Measurements from ENCODE around the gene IFT122.
"Not testable (repeated sequence)": the region's sequence is repeated elsewhere in the genome, so short reads cannot be mapped to it uniquely, and the experiment has no call there.

Gene IFT122

GRCh38 chr3:129490273-129490675 lies 50.2 kb downstream of the IFT122 start:
- Histone ChIP-seq H3K4me1 (ENCODE audit: control insufficient read depth, insufficient read depth, low read length) (peaks cover 59% of the 10 kb centered on the region), H3K9me3 (replicated peaks; ENCODE audit: low read length) (no peaks in the 10 kb centered on the region), H3K36me3 (ENCODE audit: insufficient read depth, low read length) (no peaks in the 10 kb centered on the region), H3K27me3 (ENCODE audit: control insufficient read depth, insufficient read depth, low read length) (no peaks in the 10 kb centered on the region), H3K9ac (ENCODE audit: low read depth, low read length) (peak overlapping the region; percentile 59), H3K4me3 (ENCODE audit: low read length) (no peak overlapping the region), H3K4me2 (ENCODE audit: low read length) (no peak overlapping the region)

DNA sequence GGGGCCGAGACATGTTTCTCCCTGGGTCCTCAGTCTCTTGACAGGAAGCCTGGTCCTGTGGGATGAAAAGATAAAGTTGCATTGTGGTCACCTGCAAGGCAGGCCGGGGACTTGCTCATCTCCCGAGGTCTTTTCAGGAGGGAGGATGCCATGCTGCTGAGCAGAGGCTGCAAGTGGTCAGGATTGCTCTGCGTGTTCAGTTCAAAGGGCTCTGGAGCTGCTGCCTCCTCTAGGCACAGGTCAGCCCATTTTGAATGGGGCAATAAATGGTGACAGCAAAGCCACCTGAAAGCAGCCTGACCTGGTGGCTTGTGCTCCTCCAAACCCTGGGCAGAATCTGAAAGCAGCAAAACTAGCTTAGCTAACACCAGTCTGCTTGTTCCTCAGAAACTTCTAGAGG lies 51.1 kb downstream of the IFT122 start:
- not testable (repeated sequence) for H3K9me3 ChIP-seq (replicated peaks; ENCODE audit: low read length); H3K27me3 ChIP-seq (ENCODE audit: control insufficient read depth, insufficient read depth, low read length); H3K36me3 ChIP-seq (ENCODE audit: insufficient read depth, low read length); H3K4me2 ChIP-seq (ENCODE audit: low read length); H3K4me3 ChIP-seq (ENCODE audit: low read length)
- H3K4me1 ChIP-seq (ENCODE audit: control insufficient read depth, insufficient read depth, low read length), result peaks cover 55% of the 10 kb centered on the region
- H3K9ac ChIP-seq (ENCODE audit: low read depth, low read length), result peak overlapping the region; percentile 59

DNA sequence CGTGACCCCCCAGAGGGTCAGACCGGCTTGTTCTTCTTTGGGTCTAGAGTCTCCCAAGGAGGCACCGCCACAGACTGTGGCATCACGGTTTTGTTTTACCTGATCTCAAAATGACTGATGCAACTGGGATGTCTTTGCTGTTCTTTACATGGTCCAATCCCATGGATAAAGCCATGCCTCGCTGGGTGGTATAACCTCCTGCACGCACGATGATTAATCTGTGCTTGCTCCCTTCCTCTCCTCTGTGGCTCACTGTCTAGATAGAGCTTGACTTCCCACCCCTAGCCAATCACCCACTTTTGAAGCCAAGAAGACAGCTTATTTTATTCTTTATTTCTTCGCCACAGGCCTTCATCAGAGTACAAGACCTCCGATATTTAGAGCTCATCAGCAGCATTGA lies 51.8 kb downstream of the IFT122 start:
- H3K9ac ChIP-seq (ENCODE audit: low read depth, low read length), result peak overlapping the region; percentile 53
- H3K4me2 ChIP-seq (ENCODE audit: low read length), result no peak overlapping the region
- H3K27me3 ChIP-seq (ENCODE audit: control insufficient read depth, insufficient read depth, low read length), result no peaks in the 10 kb centered on the region
- peaks cover 48% of the 10 kb centered on the region for H3K4me1 ChIP-seq (ENCODE audit: control insufficient read depth, insufficient read depth, low read length)
- no peaks in the 10 kb centered on the region for H3K9me3 ChIP-seq (replicated peaks; ENCODE audit: low read length)
- H3K4me3 ChIP-seq (ENCODE audit: low read length), result no peak overlapping the region
- H3K36me3 ChIP-seq (ENCODE audit: insufficient read depth, low read length), result peaks cover 2% of the 10 kb centered on the region

GRCh38 chr3:129492691-129493090 lies 52.7 kb downstream of the IFT122 start:
- no peaks in the 10 kb centered on the region for H3K27me3 ChIP-seq (ENCODE audit: control insufficient read depth, insufficient read depth, low read length)
- peaks cover 2% of the 10 kb centered on the region for H3K36me3 ChIP-seq (ENCODE audit: insufficient read depth, low read length)
- H3K9me3 ChIP-seq (replicated peaks; ENCODE audit: low read length), result no peaks in the 10 kb centered on the region

DNA sequence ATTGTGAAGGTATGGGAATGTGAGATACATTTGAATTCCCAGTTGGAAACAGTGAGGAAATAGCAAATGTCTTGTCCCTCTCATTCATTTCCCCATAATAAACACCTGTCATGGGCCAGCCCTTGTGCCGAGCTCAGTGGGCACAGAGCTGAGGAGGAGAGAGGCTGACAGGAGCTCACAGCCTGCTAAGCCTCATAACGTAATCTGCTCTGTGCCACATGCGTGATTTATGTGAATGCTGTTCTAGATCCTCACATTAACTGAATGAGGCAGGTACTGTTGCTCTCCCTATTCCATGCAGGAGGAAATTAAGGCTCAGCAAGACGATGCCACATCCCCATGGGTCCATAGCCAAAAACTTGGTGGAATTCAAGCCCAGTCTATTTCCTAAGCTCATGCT lies 53.2 kb downstream of the IFT122 start:
- H3K4me3 ChIP-seq (ENCODE audit: low read length), result no peak overlapping the region
- no peaks in the 10 kb centered on the region for H3K27me3 ChIP-seq (ENCODE audit: control insufficient read depth, insufficient read depth, low read length)
- peaks cover 40% of the 10 kb centered on the region for H3K4me1 ChIP-seq (ENCODE audit: control insufficient read depth, insufficient read depth, low read length)
- H3K36me3 ChIP-seq (ENCODE audit: insufficient read depth, low read length), result peaks cover 2% of the 10 kb centered on the region
- H3K9ac ChIP-seq (ENCODE audit: low read depth, low read length), result no peak overlapping the region
- no peaks in the 10 kb centered on the region for H3K9me3 ChIP-seq (replicated peaks; ENCODE audit: low read length)
- no peak overlapping the region for H3K4me2 ChIP-seq (ENCODE audit: low read length)

More at GRCh38 chr3:129492691-129493090, 52.7 kb downstream of the IFT122 start:
- no peak overlapping the region for H3K4me3 ChIP-seq (ENCODE audit: low read length)
- H3K4me1 ChIP-seq (ENCODE audit: control insufficient read depth, insufficient read depth, low read length), result peaks cover 39% of the 10 kb centered on the region
- H3K4me2 ChIP-seq (ENCODE audit: low read length), result no peak overlapping the region
- H3K9ac ChIP-seq (ENCODE audit: low read depth, low read length), result no peak overlapping the region

- peak overlapping the region; percentile 31 for H3K9ac ChIP-seq (ENCODE audit: low read depth, low read length)
- H3K36me3 ChIP-seq (ENCODE audit: insufficient read depth, low read length); H3K9me3 ChIP-seq (replicated peaks; ENCODE audit: low read length); H3K27me3 ChIP-seq (ENCODE audit: control insufficient read depth, insufficient read depth, low read length): not testable (repeated sequence)
- peak overlapping the region; percentile 38 for H3K4me3 ChIP-seq (ENCODE audit: low read length)
- peak overlapping the region; percentile 43 for H3K4me2 ChIP-seq (ENCODE audit: low read length)
- H3K4me1 ChIP-seq (ENCODE audit: control insufficient read depth, insufficient read depth, low read length), result peaks cover 50% of the 10 kb centered on the region
Observed at GRCh38 chr3:129494499-129494898, 54.5 kb downstream of the IFT122 start.

- H3K27me3 ChIP-seq (ENCODE audit: control insufficient read depth, insufficient read depth, low read length); H3K4me3 ChIP-seq (ENCODE audit: low read length); H3K36me3 ChIP-seq (ENCODE audit: insufficient read depth, low read length); H3K9me3 ChIP-seq (replicated peaks; ENCODE audit: low read length): not testable (repeated sequence)
- H3K4me2 ChIP-seq (ENCODE audit: low read length), result peak overlapping the region; percentile 30
- H3K4me1 ChIP-seq (ENCODE audit: control insufficient read depth, insufficient read depth, low read length), result peaks cover 50% of the 10 kb centered on the region
- H3K9ac ChIP-seq (ENCODE audit: low read depth, low read length), result peak overlapping the region; percentile 50
Observed at GRCh38 chr3:129495006-129495639, 55.1 kb downstream of the IFT122 start.

GRCh38 chr3:129497876-129498275 lies 57.9 kb downstream of the IFT122 start:
- Histone ChIP-seq H3K4me1 (ENCODE audit: control insufficient read depth, insufficient read depth, low read length) (peaks cover 27% of the 10 kb centered on the region), H3K36me3 (ENCODE audit: insufficient read depth, low read length) (peaks cover 13% of the 10 kb centered on the region)
- not testable (repeated sequence) for H3K9ac ChIP-seq (ENCODE audit: low read depth, low read length); H3K4me2 ChIP-seq (ENCODE audit: low read length); H3K4me3 ChIP-seq (ENCODE audit: low read length); H3K27me3 ChIP-seq (ENCODE audit: control insufficient read depth, insufficient read depth, low read length); H3K9me3 ChIP-seq (replicated peaks; ENCODE audit: low read length)

GRCh38 chr3:129498603-129499488 lies 58.8 kb downstream of the IFT122 start:
- H3K9me3 ChIP-seq (replicated peaks; ENCODE audit: low read length); H3K9ac ChIP-seq (ENCODE audit: low read depth, low read length): not testable (repeated sequence)
- peak overlapping the region; percentile 47 for H3K4me2 ChIP-seq (ENCODE audit: low read length)

GRCh38 chr3:129499604-129500333 lies 59.7 kb downstream of the IFT122 start:
- not testable (repeated sequence) for H3K9ac ChIP-seq (ENCODE audit: low read depth, low read length); H3K27me3 ChIP-seq (ENCODE audit: control insufficient read depth, insufficient read depth, low read length); H3K4me2 ChIP-seq (ENCODE audit: low read length); H3K9me3 ChIP-seq (replicated peaks; ENCODE audit: low read length); H3K4me3 ChIP-seq (ENCODE audit: low read length)
- Histone ChIP-seq H3K4me1 (ENCODE audit: control insufficient read depth, insufficient read depth, low read length) (peaks cover 20% of the 10 kb centered on the region), H3K36me3 (ENCODE audit: insufficient read depth, low read length) (peaks cover 15% of the 10 kb centered on the region)

More at GRCh38 chr3:129498603-129499488, 58.8 kb downstream of the IFT122 start:
- H3K4me3 ChIP-seq (ENCODE audit: low read length); H3K27me3 ChIP-seq (ENCODE audit: control insufficient read depth, insufficient read depth, low read length): not testable (repeated sequence)
- H3K36me3 ChIP-seq (ENCODE audit: insufficient read depth, low read length), result peaks cover 15% of the 10 kb centered on the region
- peaks cover 27% of the 10 kb centered on the region for H3K4me1 ChIP-seq (ENCODE audit: control insufficient read depth, insufficient read depth, low read length)

DNA sequence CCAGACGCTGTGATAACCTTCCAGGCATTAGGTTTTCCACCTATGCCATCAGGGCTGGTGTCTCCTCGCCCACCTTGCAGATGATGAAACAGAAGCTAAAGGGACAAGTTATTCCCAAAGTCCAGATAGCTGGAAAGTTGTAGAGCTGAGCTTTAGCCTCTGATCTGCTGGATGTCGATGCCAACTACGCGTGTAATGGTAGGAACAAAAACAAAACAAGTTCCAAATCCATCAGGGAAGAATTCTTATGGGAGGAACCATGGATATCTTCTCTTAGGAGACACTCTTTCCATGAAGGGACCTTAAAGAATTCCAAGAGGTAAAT lies 60.3 kb downstream of the IFT122 start:
- Histone ChIP-seq H3K9me3 (replicated peaks; ENCODE audit: low read length) (no peaks in the 10 kb centered on the region), H3K36me3 (ENCODE audit: insufficient read depth, low read length) (peaks cover 15% of the 10 kb centered on the region), H3K4me1 (ENCODE audit: control insufficient read depth, insufficient read depth, low read length) (peaks cover 15% of the 10 kb centered on the region), H3K9ac (ENCODE audit: low read depth, low read length) (no peak overlapping the region), H3K27me3 (ENCODE audit: control insufficient read depth, insufficient read depth, low read length) (no peaks in the 10 kb centered on the region), H3K4me2 (ENCODE audit: low read length) (no peak overlapping the region), H3K4me3 (ENCODE audit: low read length) (no peak overlapping the region)

Data from skeletal muscle satellite cell (primary cell).